ENCODE data around the gene PRXL2B.

PRXL2B gene

GRCh38 chr1:2559509-2560298 lies 26.9 kb upstream of the PRXL2B start:
- H3K4me1 ChIP-seq = peaks cover 82 to 91% (median 88%) of the 10 kb centered on the region in 10 experiments
- H3K9me3 ChIP-seq (replicated peaks in 1 of 11) = no peaks in the 10 kb centered on the region
- peak overlapping the region in 2 of 10 experiments; percentile 78 to 92; a peak in 4 of 20 replicates for H3K4me3 ChIP-seq
- TF ChIP-seq Cebpa-rat (IDR thresholded peaks at IDR 0.05) = no peak
- H3K27me3 ChIP-seq = no peaks in the 10 kb centered on the region
- peak overlapping the region in 6 of 11 experiments; percentile 11 to 100 (median 86); a peak in 7 of 22 replicates for H3K4me2 ChIP-seq
- peaks cover 12 to 76% (median 34%) of the 10 kb centered on the region in 11 experiments; a peak in 17 of 22 replicates for H4K20me1 ChIP-seq
- peaks cover 0 to 73% (median 0%) of the 10 kb centered on the region in 11 experiments; a peak in 6 of 22 replicates for H3K36me3 ChIP-seq
- H3K9ac ChIP-seq = peak overlapping the region in 2 of 11 experiments; percentile 91 to 95; a peak in 4 of 22 replicates
- no peak overlapping the region for H3K27ac ChIP-seq

- no peak for TF ChIP-seq Cebpa-rat (IDR thresholded peaks at IDR 0.05)
- peaks cover 9 to 77% (median 28%) of the 10 kb centered on the region in 11 experiments; a peak in 16 of 22 replicates for H4K20me1 ChIP-seq
- H3K9ac ChIP-seq = peak overlapping the region in 4 of 11 experiments; percentile 11 to 95 (median 65); a peak in 7 of 22 replicates
- peaks cover 0 to 73% (median 0%) of the 10 kb centered on the region in 11 experiments; a peak in 6 of 22 replicates for H3K36me3 ChIP-seq
- H3K4me3 ChIP-seq = peak overlapping the region in 3 of 10 experiments; percentile 24 to 92 (median 78); a peak in 4 of 20 replicates
- H3K4me1 ChIP-seq = peaks cover 82 to 91% (median 88%) of the 10 kb centered on the region in 10 experiments
- no peaks in the 10 kb centered on the region for H3K27me3 ChIP-seq
- peak overlapping the region in 2 of 11 experiments; percentile 36 to 44; a peak in 3 of 22 replicates for H3K27ac ChIP-seq
- peak overlapping the region; percentile 57 to 100 (median 91) for H3K4me2 ChIP-seq
- no peaks in the 10 kb centered on the region for H3K9me3 ChIP-seq (replicated peaks in 1 of 11)
These were observed 26.1 kb upstream of the PRXL2B start for GRCh38 chr1:2560299-2561073.

DNA sequence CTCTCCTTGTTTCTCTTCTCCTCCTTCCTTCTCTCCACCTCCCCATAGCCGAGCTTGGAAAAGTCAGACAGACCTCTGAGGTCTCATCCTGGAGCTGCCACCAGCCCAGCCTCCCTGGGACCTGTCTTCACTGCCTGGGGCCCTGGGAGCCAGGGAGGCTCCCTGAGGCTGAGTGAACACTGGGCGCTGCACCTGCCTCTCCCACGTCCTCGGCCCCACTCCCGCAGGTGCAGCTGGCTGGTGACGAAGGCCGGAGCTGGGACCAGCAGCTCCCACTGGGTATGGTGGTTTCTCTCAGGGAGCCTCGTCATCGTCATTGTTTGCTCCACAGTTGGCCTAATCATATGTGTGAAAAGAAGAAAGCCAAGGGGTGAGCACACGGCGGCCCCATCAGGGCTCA lies 25.1 kb upstream of the PRXL2B start:
- Histone ChIP-seq H3K27me3 (no peaks in the 10 kb centered on the region), H3K4me3 (peak overlapping the region in 2 of 10 experiments; percentile 78 to 92; a peak in 4 of 20 replicates), H3K9me3 (replicated peaks in 1 of 11) (no peaks in the 10 kb centered on the region), H3K36me3 (peaks cover 0 to 73% (median 0%) of the 10 kb centered on the region in 11 experiments; a peak in 6 of 22 replicates), H4K20me1 (peaks cover 6 to 77% (median 20%) of the 10 kb centered on the region in 11 experiments; a peak in 14 of 22 replicates), H3K4me2 (peak overlapping the region; percentile 57 to 100 (median 91)), H3K9ac (peak overlapping the region in 5 of 11 experiments; percentile 17 to 95 (median 30); a peak in 8 of 22 replicates), H3K27ac (peak overlapping the region in 2 of 11 experiments; percentile 11 to 36; a peak in 3 of 22 replicates), H3K4me1 (peaks cover 82 to 95% (median 89%) of the 10 kb centered on the region in 10 experiments)
- TF ChIP-seq Cebpa-rat (IDR thresholded peaks at IDR 0.05) = no peak

GRCh38 chr1:2561898-2562895 lies 24.4 kb upstream of the PRXL2B start:
- Histone ChIP-seq H3K27me3 (no peaks in the 10 kb centered on the region), H3K36me3 (peaks cover 0 to 73% (median 0%) of the 10 kb centered on the region in 11 experiments; a peak in 6 of 22 replicates), H3K4me2 (peak overlapping the region; percentile 57 to 100 (median 91))

DNA sequence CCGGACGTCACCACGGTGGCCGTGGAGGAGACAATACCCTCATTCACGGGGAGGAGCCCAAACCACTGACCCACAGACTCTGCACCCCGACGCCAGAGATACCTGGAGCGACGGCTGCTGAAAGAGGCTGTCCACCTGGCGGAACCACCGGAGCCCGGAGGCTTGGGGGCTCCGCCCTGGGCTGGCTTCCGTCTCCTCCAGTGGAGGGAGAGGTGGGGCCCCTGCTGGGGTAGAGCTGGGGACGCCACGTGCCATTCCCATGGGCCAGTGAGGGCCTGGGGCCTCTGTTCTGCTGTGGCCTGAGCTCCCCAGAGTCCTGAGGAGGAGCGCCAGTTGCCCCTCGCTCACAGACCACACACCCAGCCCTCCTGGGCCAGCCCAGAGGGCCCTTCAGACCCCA lies 23.4 kb upstream of the PRXL2B start:
- Histone ChIP-seq H3K27ac (peak overlapping the region in 6 of 11 experiments; percentile 8 to 44 (median 26); a peak in 5 of 22 replicates), H3K4me1 (peaks cover 65 to 94% (median 76%) of the 10 kb centered on the region in 10 experiments), H3K4me3 (peak overlapping the region in 1 of 10 experiments; percentile 18; a peak in 1 of 20 replicates), H4K20me1 (peaks cover 6 to 66% (median 20%) of the 10 kb centered on the region in 11 experiments; a peak in 14 of 22 replicates), H3K9me3 (replicated peaks in 1 of 11) (no peaks in the 10 kb centered on the region), H3K9ac (peak overlapping the region in 8 of 11 experiments; percentile 6 to 95 (median 49); a peak in 14 of 22 replicates), H3K36me3 (peaks cover 0 to 63% (median 0%) of the 10 kb centered on the region in 11 experiments; a peak in 6 of 22 replicates), H3K27me3 (no peaks in the 10 kb centered on the region), H3K4me2 (peak overlapping the region; percentile 57 to 100 (median 91))
- no peak for TF ChIP-seq Cebpa-rat (IDR thresholded peaks at IDR 0.05)

More at GRCh38 chr1:2561898-2562895, 24.4 kb upstream of the PRXL2B start:
- no peak for TF ChIP-seq Cebpa-rat (IDR thresholded peaks at IDR 0.05)
- Histone ChIP-seq H4K20me1 (peaks cover 6 to 76% (median 20%) of the 10 kb centered on the region in 11 experiments; a peak in 14 of 22 replicates), H3K9ac (peak overlapping the region in 6 of 11 experiments; percentile 9 to 95 (median 28); a peak in 8 of 22 replicates), H3K9me3 (replicated peaks in 1 of 11) (no peaks in the 10 kb centered on the region), H3K4me3 (peak overlapping the region in 3 of 10 experiments; percentile 7 to 92 (median 78); a peak in 5 of 20 replicates), H3K27ac (peak overlapping the region in 4 of 11 experiments; percentile 2 to 36 (median 16); a peak in 3 of 22 replicates), H3K4me1 (peaks cover 75 to 98% (median 85%) of the 10 kb centered on the region in 10 experiments)

DNA sequence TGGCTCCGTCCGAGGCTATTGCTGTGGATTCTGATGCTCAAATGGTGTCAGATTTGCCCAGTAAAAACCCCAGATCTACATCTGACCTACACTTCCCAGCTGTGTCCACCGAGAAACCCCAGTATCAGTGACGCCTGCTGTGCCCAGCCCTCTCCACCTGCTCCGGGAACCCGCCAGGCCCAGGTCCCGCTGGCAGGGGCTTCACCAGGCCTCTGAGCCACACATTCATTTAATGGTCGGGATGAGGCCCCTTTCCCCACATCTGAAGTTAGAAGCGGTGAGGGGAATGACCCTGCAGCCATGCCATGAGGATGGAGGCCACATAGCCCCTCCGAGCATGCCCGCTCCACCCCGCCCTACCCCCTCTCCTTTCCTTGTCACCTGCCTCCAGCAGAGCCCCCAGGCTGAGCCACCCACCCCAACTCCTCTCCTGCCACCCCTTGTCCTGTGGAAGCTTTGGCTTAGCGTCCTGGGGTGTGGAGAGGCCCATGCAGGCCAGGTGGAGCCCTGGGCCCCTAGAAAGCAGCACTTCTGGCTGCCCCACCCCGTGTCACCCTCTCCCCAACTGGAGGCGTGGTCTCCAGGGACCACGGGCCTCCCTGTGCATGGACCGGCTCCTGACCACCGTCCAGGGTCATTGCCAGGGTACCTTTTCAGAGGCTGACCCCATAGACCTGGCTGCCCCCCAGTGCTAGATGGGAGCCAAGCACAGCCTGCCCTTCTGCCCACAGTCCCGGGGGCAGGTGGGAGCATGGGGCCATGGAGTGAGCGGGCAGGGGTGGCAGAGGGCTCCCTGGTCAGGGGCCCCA lies 22.4 kb upstream of the PRXL2B start:
- no peak for TF ChIP-seq Cebpa-rat (IDR thresholded peaks at IDR 0.05)
- Histone ChIP-seq H3K4me1 (peaks cover 61 to 90% (median 76%) of the 10 kb centered on the region in 10 experiments), H3K4me2 (peak overlapping the region; percentile 60 to 100 (median 91)), H3K36me3 (peaks cover 0 to 53% (median 0%) of the 10 kb centered on the region in 11 experiments; a peak in 6 of 22 replicates), H3K9ac (peak overlapping the region in 7 of 11 experiments; percentile 17 to 95 (median 40); a peak in 8 of 22 replicates), H4K20me1 (peaks cover 6 to 56% (median 20%) of the 10 kb centered on the region in 11 experiments; a peak in 14 of 22 replicates), H3K4me3 (no peak overlapping the region; a peak in 1 of 20 replicates), H3K27ac (peak overlapping the region in 2 of 11 experiments; percentile 20 to 25; a peak in 3 of 22 replicates), H3K27me3 (no peaks in the 10 kb centered on the region), H3K9me3 (replicated peaks in 1 of 11) (no peaks in the 10 kb centered on the region)
